OCI-LY7 (cell line): ENCODE measurements around the gene GNB1L.

ENCODE experiments used
- EZH2phosphoT487 ChIP-seq: fragments of 200-600 bp; sonication (generic); IDR thresholded peaks from 2 replicates; pipeline ENCODE4 v1.6.1; 2018; ENCODE audit warnings: low read depth, borderline replicate concordance, mild to moderate bottlenecking, mixed run types, antibody characterized with exemption, low read length, moderate library complexity, mixed read lengths
- TF ChIP-seq, protein P1 (sequence below): fragments of 200-600 bp; sonication (generic); conservative IDR thresholded peaks from 2 replicates; pipeline ENCODE4 v1.5.1; 2014; ENCODE audit warnings: mild to moderate bottlenecking, antibody characterized with exemption, low read length, moderate library complexity, mixed read lengths

DNA sequence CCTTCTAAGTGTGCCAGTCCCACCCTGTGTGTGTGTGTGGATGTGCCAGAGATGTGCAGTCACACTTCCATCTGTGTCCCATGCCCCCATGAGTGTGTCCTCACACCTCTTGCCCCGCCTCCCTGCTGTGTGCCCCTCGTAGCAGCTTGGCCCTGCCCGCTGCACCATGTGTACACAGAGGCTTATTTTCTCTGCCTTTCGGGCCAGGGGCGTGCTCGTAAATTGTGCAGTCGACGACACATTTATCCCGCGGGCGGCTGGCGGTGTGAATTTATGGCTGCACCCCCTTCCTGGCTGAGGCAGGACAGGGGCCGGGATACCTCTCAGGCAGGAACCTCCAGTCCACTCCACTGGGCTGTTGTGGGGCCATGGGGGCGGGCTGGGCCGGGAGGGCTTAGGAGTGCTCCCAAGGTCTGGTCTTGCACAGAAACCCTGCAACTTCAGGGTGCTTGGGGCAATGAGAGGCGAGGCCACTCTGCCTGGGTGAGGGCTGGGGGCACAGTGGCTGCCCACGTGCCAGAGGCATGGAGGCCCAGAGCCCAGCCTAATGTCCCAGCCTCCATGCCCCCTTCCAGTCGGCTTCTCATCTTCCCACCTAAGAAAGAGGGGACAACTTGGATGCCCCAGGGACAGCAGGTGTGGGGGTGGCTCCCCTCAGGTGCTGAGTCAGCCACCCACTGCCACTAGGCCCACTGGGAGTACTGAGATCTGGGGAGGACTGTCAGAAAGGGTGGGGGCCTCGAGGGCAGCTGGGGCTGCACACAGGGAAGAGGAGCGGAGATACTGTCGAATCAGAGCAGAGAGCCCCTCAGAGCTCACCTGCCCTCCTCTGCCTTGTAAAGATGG is 118.8 kb downstream of the GNB1L start:
- TF ChIP-seq, protein P1, sequence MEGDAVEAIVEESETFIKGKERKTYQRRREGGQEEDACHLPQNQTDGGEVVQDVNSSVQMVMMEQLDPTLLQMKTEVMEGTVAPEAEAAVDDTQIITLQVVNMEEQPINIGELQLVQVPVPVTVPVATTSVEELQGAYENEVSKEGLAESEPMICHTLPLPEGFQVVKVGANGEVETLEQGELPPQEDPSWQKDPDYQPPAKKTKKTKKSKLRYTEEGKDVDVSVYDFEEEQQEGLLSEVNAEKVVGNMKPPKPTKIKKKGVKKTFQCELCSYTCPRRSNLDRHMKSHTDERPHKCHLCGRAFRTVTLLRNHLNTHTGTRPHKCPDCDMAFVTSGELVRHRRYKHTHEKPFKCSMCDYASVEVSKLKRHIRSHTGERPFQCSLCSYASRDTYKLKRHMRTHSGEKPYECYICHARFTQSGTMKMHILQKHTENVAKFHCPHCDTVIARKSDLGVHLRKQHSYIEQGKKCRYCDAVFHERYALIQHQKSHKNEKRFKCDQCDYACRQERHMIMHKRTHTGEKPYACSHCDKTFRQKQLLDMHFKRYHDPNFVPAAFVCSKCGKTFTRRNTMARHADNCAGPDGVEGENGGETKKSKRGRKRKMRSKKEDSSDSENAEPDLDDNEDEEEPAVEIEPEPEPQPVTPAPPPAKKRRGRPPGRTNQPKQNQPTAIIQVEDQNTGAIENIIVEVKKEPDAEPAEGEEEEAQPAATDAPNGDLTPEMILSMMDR: no peak
- no peak for TF ChIP-seq EZH2phosphoT487
